ENCODE data around the gene PCBD2. TPM values are rescaled to one million over a fixed set of nuclear protein-coding genes. Genes with fewer than 3 reads are reported as not detected.

Gene PCBD2
- total RNA-seq, 1 experiment from 2014 or later: 10.9 TPM

DNA sequence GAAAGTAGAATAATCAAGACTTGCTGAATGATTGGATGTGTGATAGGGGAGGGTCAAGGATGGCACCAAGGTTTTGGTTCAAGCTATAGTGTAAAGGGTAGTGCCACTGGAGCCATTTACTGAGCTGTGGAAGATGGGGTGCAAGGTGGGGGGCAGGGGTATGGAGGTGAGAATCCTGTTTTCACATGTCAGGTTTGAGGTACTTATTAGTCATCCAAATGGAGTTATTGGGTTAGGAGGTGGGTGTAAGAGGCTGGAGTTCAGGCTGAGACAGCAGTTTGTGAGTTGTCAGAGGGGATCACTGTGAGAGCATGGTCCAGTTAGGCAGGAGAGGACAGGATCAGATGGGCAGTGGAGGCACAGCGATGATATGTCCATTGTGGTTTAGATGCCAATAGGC is 8.9 kb downstream of the PCBD2 start:
- Histone ChIP-seq H3K4me2 (ENCODE audit: low read length) (no peak overlapping the region), H3K9me3 (ENCODE audit: control insufficient read depth in 1 of 2, insufficient read depth in 1 of 2, low read depth in 1 of 2, low read length in 2 of 2) (no peaks in the 10 kb centered on the region), H3K9ac (ENCODE audit: low read length) (no peak overlapping the region), H3K4me1 (ENCODE audit: control insufficient read depth in 1 of 2, insufficient read depth in 2 of 2, low read length in 2 of 2) (no peaks in the 10 kb centered on the region), H3K9me2 (ENCODE audit: insufficient read depth) (no peaks in the 10 kb centered on the region), H3K36me3 (ENCODE audit: control insufficient read depth in 1 of 2, insufficient read depth in 2 of 2, low read length in 2 of 2) (peaks cover 7 to 27% of the 10 kb centered on the region in 2 experiments), H3K4me3 (replicated peaks in 1 of 2; ENCODE audit: low read depth in 1 of 2, low read length in 2 of 2) (no peak overlapping the region), H2AFZ (ENCODE audit: low read depth, low read length, poor library complexity, severe bottlenecking) (no peak overlapping the region), H4K20me1 (ENCODE audit: insufficient read depth) (no peaks in the 10 kb centered on the region), H3K27me3 (ENCODE audit: insufficient read depth, low read length) (no peaks in the 10 kb centered on the region), H3K79me2 (ENCODE audit: insufficient read depth, low read length) (peaks cover 14% of the 10 kb centered on the region), H3K27ac (ENCODE audit: low read depth, low read length) (no peak overlapping the region)
- BruUV-seq (replicated peaks): no TSS peak
- ChIA-PET POLR2A (no interaction called here), RAD21 (ENCODE audit: low non-redundant PET in 1 of 2, low total read pairs in 2 of 2, uncharacterized antibody in 2 of 2, unreplicated experiment in 2 of 2) (no interaction called here), CTCF (no interaction called here)
- TF ChIP-seq SP1 (IDR thresholded peaks at IDR 0.05; ENCODE audit: low read depth): no peak
- no peak for TF ChIP-seq TCF7L2 (IDR thresholded peaks at IDR 0.05; ENCODE audit: borderline replicate concordance, extremely low read depth, insufficient read depth, insufficient read length)
- TF ChIP-seq JUND (IDR thresholded peaks at IDR 0.05): no peak
- no peak for TF ChIP-seq POLR2A (IDR thresholded peaks at IDR 0.05; ENCODE audit: borderline replicate concordance, extremely low read depth, insufficient read depth, insufficient read length)
- no peak for TF ChIP-seq ELF1 (IDR thresholded peaks at IDR 0.05; ENCODE audit: borderline replicate concordance, low read depth)
- TF ChIP-seq ZBTB33 (IDR thresholded peaks at IDR 0.05; ENCODE audit: extremely low read depth, insufficient replicate concordance, low read length): no peak
- no peak for TF ChIP-seq CEBPB (IDR thresholded peaks at IDR 0.05; ENCODE audit: low read depth)
- no peak for TF ChIP-seq ZNF274 (IDR thresholded peaks at IDR 0.05; ENCODE audit: low read depth, low read length)
- TF ChIP-seq, protein P1, sequence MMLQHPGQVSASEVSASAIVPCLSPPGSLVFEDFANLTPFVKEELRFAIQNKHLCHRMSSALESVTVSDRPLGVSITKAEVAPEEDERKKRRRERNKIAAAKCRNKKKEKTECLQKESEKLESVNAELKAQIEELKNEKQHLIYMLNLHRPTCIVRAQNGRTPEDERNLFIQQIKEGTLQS (IDR thresholded peaks at IDR 0.05): no peak
- TF ChIP-seq, protein P2, sequence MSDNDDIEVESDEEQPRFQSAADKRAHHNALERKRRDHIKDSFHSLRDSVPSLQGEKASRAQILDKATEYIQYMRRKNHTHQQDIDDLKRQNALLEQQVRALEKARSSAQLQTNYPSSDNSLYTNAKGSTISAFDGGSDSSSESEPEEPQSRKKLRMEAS (IDR thresholded peaks at IDR 0.05): no peak
- TF ChIP-seq EGR1 (IDR thresholded peaks at IDR 0.05; ENCODE audit: low read depth): no peak
- TF ChIP-seq, protein P3, sequence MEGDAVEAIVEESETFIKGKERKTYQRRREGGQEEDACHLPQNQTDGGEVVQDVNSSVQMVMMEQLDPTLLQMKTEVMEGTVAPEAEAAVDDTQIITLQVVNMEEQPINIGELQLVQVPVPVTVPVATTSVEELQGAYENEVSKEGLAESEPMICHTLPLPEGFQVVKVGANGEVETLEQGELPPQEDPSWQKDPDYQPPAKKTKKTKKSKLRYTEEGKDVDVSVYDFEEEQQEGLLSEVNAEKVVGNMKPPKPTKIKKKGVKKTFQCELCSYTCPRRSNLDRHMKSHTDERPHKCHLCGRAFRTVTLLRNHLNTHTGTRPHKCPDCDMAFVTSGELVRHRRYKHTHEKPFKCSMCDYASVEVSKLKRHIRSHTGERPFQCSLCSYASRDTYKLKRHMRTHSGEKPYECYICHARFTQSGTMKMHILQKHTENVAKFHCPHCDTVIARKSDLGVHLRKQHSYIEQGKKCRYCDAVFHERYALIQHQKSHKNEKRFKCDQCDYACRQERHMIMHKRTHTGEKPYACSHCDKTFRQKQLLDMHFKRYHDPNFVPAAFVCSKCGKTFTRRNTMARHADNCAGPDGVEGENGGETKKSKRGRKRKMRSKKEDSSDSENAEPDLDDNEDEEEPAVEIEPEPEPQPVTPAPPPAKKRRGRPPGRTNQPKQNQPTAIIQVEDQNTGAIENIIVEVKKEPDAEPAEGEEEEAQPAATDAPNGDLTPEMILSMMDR (IDR thresholded peaks at IDR 0.05 in 2 of 3, conservative IDR thresholded peaks at IDR 0.05 in 1 of 3; ENCODE audit: borderline replicate concordance in 1 of 3, insufficient read depth in 1 of 3, low read depth in 2 of 3, low read length in 2 of 3): no peak
- TF ChIP-seq SRF (IDR thresholded peaks at IDR 0.05; ENCODE audit: low read depth): no peak
- no peak for TF ChIP-seq POLR2AphosphoS5 (IDR thresholded peaks at IDR 0.05; ENCODE audit: low read depth, low read length)
- DNase-seq (ENCODE audit: low read depth, low spot score): no peak
- ATAC-seq: no peak
- intact Hi-C loops (cut with micrococcal nuclease): no loop called here

All from HCT116 (cell line).